Stimulated activated CD4-positive, alpha-beta T cell treated with anti-CD3 and anti-CD28 coated beads, TNF-alpha, amount 100 ng/mL, for 48 hours (primary cell): ENCODE measurements around the gene C6orf136.
"Not testable (repeated sequence)": the region's sequence is repeated elsewhere in the genome, so short reads cannot be mapped to it uniquely, and the experiment has no call there.

Experiments
- DNase-seq, 3 donors: peaks; one replicate each; pipeline ENCODE4 v3.0.0-alpha.2; 2020; ENCODE audit warnings: low read depth in 3 of 3

C6orf136 gene

DNA sequence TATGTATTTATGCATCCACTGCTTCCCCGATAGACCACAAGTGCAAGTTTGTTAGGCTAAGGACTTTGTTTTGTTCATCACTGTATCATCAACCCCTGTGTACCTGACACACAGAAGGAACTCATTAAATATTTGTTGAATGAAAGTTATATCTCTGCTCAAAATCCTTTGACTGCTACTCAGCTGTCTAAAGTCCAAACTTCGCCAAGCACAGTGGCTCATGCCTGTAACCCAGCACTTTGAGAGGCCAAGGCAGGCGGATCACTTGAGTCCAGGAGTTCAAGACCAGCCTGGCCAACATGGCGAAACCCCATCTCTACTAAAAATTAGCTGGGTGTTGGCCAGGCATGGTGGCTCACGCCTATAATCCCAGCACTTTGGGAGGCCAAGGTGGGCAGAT lies 11.0 kb downstream of the C6orf136 start:
- not testable (repeated sequence) for DNase-seq

DNA sequence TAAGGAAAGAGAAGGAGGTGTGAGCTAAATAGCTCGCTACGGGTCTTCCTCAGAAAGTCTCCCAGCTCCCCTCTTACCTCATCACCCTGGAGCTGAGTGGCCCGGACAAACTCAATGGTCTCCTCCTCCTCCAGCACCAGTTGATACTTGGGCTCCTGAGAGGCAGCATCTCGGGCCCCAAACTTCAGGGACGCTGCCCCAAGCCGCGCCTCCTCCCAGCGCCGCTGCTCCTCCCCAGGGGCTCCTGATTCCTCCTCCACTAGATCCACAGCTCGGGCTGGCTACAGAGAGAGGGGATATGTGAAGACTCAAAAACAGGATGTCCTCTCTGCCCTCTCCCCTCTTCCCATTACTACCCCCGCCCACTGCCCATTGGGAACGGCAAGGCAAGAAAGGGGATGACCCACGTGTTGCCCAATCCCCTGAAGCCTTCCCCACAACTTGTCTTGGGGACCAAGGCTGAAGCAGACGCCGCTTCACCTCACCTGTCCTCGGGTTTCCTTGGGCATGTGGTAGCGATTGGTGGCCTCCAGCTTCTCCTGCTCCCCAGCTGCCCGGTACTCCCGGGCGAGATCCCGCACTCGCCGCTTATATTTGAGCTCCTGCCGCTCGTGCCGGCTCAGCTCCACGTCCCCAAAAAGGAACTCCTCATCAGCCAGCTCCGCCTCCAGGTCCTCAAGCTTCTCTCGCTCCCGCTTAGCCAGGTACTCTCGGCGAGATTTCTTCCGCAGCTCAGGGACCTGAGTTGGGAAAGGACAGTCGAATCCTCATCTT lies 18.2 kb downstream of the C6orf136 start:
- DNase-seq, result no peak

DNA sequence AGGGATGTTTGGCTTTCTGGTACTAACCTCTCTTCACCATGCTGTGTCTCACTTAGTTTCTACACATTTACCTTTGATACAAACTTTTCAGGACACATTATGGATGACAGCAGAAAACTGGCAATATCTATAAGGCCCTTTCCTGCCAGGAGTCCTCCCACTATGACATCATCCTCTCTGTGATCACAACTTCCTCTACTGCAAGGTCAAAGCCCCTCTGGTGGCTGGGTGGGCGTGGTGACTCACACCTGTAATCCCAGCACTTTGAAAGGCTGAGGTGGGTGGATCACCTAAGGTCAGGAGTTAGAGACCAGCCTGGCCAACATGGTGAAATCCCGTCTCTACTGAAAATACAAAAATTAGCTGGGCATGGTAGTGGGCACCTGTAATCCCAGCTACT lies 19.4 kb downstream of the C6orf136 start:
- DNase-seq, result peak in 1 of 3 donors; percentile 43

DNA sequence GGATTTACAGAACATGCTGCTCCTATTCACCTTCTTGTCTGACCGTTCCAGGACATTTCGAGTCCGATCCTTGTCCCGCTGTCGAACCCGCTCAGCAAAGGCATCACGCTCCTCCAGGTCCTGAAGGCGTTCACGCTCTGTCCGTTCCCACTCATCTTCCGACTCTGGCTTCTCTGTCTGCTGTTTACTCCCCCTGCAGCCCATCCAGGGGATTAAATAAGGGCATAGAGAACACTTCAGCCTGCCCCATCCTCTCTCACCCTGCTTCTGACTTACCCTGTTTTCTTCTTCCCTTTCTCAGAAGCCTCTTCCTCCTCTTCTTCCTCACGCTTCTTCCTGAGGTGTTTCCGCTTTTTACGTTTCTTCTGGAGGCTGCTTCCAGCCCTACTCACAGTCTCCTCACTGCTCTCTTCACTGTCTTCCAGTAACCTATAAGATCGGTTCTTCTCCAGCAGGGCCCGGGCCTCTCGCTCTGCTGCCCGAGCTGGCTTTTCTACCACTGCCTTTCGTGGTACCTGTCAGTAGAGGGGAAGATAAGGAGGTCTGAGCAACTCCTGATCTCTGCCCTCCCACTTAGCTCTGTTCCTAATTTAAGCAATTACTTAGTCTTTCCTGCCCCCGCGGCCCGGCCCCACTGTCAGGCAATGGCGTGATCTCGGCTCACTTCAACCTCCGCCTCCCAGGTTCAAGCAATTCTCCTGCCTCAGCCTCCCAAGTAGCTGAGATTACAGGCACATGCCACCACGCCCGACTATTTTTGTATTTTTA lies 24.0 kb downstream of the C6orf136 start:
- DNase-seq, result no peak

DNA sequence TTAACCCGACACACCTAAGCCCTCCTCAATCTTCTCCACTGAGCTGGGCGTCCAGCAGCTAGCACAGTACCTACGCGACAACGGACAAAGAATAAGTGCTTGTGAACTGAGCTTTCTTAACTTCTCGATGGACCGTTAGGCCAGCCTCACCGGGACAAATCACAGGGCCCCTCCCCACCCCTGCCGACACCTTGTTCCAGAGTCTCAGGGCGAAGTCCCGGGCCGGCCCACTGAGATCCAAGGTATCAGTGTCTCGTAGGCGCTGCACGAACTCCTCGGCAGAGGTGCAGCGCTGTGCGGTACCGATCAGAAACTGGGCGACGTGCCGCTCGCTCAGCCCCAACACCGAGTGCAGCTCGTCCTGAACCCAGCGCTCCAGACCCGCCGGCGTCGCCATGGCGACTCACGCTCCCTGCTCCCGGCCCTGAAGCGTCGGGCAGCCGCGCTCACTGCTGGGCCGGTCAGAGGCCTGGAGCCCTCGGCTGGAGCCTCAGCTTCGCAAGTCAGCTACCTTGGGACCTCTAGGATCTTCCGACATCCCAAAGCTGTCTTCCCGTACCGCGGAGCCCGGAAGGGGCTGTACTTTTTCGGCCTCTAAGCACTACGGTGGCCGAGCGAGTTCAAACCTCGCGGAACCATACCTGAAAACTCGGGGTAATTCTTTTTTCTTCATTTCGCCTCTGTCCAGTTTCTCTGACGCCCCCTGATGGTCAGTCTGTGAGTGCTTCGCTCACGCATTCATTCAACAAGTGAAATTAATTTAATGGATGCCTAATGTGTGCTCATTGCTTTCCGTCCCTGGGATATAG lies 25.7 kb downstream of the C6orf136 start, which contains the start of gene DHX16:
Gene DHX16, minus strand, starts transcription at position 562 of the 809 bp plus-strand sequence. Its CDS starts 165 bp downstream, at position 397.
- peak; percentile 79 to 93 (median 87) for DNase-seq

DNA sequence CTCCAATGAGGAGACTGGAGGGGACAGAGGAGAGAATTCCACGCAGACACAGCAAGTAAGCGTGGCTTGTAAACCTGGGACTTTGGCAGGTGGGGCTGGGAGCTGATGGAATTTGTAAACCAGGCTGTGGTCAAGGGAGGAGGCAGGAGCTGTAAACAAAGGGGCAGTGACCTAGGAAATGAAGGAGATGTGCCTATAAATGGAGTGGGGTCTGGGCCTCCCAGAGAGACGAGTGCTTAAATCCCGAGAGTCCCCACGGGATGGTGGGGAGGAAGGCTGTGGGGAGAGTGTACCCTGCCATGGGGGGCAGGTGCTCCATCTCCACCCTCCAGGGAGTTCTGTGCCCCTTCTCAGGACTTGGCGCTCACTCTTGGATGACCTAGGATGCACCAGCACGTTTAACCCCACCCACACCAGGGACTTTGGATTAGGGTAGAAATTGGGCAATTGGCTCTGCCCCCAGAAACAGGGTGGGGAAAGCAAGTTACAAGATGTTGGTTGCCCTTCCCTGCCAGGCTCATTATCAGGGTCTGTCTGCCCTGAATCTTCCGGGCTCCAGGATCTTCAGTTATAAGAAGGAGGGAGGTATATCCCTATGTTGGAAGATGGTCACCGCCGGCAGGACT lies 29.8 kb downstream of the C6orf136 start:
- DNase-seq, result no peak

DNA sequence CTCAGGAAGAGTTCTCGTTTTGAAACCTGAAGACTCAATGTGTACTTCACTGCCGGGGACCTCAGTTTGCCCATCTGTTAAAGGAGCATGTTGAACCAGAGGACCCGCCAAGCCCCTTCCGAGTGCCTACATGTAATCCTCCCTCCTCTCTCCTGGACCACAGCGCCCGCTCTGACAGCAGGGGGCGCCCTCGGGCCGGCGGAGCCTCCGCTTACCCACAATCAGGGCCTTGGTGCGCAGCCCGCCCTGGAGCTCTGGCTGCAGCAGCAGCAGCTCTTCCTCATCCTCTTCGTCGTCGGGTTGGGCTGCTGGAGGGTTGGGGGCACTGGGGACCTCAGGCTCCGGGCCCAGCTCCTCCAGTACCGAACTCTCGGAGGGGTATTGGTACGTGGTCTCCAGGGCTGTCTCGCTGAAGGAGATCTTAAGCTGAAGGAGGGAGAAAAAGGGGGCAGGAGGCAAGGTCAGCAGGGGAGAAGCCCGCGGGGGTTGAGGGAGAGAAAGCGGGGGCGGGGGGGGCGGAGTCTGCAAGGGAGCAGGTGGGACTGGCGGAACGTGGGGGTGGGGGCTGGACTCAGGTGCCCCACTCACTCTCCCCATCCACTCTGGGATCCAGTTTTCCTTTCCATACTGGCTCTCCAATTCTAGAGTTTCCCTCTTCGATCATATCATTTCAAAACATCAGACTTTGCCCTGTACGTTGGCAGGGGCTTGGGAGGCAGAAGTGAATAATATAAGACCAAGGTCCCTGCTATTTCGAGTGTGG lies 32.2 kb downstream of the C6orf136 start:
- peak; percentile 82 to 86 (median 84) for DNase-seq

DNA sequence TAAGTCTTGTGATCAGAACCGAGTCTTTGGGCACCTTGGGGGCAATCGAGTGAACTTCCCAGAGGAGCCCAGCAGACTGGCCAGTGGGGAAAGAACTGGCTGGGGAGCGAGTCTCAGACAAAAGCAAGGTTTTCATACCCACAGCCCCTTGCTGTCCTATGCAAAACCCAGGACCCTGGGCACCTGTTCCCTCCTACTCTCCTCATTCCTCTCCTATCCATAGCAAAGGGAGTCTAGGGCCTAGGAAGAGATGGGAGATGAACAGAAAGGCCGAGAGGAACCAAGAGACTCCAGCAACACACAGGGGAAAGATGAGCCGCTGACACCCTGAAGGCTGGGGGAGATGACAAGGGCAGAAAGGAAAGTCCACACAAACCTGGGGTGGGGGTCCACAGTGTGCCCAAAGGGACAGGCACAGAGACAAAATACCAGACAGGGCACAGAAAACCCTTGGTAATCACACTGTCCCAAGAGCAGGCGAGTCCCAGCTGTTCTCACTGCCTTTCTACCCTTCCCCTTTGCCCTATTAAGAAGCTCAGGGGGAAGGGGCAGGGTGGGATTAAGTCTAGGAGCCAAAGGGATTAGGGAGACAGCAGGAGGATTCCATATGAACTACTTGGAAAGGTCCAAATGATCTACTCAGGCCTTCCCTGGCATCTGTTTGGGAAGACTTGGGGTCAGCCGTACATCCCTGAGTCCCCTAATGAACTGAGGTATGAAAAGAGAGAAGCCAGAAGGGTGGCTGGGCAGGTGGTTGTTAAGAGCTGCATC lies 33.0 kb downstream of the C6orf136 start:
- no peak for DNase-seq

DNA sequence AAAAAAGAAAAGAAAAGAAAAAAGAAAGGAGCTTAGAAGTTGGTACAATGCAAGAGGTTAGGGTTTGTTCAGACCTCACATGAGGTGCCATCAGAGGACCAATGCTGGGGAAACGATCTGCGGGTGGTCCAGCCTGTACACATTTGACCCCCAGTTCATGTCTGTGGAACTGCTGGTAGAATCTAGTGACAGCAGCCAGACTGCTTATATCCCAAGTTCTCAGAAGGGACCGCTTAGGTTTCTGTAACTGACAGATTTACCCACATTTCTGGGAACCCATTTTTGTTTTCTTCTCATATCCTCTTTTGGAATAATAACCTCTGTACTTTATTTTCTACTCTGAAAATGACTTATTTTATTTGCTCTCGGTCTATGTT lies 34.8 kb downstream of the C6orf136 start:
- DNase-seq, result no peak

DNA sequence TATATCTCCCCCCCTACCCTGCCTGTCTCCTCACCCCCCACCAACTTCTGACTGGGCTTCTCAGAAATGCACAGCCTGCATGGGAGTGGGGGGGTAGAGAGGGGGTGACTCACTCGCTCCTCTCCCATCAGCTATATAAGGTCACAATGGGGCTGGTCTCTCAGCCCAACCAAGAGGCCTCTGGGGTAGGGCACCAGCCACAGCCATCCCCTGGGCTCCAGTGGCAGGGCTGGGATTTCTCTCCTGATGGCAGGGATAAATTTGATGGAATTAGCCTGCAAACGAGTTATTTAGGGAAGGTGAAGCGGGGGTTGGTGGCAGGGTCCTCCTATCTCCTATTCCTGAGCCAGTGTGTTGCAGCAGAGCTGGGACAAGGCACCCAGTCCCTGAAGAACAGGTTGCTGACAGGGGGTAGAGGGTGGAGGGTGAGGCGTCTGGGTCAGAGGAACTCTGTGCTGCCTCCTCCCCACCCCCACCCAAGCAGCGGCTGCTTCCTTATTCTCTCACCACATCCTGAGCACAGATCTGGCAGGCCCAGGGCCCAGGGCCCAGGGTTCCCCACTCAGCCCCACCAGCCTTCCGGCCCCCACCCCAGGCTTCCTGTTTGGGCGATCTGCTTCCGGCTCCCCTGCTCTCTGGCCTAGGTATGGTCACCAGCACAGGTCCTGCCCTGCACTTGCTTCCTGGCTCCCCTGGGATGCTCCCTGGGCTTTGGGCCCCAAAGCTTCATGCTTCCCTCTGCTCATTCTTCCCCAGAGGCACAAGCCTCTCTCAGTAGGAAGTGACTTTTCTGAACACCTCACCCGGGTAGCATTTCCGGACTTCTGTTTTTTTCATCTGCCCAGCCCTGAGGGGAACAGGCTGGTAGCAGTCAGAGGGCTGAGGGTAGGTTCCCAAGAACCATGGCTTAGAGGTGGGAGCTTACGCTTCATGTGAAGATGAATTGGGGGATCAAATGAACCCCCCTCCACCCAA lies 35.5 kb downstream of the C6orf136 start:
- peak; percentile 63 to 82 (median 81) for DNase-seq

DNA sequence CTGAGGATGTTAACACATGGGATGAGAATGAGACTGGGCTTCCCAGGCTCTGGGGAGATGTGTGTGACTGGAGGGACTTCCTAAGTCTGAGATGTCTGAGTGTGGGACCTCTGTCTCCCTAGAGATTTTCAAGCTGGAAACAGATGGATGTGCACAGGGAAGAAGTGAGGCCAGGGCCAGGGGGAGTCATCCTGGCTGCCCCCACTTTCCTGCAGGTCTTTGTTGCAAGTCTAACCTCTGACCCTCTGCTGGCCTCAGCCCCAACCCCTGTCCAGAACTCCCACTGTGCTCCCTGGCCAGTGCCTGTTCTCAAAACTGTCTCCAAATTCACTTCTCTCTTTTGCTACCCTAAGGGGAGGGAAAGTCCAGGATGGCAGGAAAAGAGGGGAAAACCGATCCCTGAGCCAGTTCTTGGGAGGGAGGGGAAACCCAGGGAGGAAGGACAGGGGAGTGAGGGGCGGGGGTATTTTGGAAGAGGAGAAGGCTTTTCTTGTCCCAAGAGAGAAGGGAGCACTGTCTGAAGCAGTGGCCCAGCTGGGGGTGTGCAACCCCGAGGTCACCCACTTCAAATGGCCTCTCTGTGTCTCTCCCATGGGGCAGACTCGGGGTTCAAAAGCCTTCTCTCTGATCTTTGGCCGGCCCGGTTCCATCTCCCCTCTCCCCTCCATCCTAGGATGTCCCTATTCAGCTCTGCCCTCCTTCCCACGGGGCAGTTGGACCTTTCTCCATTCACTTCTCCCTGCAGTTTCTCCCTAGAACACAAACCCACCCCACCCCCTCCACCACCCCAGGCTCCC lies 36.4 kb downstream of the C6orf136 start:
- DNase-seq, result no peak

DNA sequence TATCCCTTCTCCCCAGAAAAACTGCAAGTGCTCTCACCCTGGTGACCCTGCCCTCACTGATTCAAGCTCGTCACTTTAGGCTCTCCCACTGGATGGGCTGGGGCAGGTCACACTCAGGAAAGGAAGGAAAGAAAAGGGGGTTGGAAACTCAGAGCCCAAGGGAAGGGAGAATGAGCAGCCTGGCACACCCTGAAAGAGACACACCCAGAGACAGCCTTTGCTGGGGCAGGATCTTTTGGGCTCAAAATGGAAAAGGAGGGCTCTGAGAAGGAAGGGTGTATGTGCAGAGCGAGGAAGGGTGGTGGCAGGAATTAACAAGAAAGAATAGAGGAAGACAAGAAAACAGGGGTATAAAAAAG lies 37.0 kb downstream of the C6orf136 start:
- DNase-seq, result no peak

DNA sequence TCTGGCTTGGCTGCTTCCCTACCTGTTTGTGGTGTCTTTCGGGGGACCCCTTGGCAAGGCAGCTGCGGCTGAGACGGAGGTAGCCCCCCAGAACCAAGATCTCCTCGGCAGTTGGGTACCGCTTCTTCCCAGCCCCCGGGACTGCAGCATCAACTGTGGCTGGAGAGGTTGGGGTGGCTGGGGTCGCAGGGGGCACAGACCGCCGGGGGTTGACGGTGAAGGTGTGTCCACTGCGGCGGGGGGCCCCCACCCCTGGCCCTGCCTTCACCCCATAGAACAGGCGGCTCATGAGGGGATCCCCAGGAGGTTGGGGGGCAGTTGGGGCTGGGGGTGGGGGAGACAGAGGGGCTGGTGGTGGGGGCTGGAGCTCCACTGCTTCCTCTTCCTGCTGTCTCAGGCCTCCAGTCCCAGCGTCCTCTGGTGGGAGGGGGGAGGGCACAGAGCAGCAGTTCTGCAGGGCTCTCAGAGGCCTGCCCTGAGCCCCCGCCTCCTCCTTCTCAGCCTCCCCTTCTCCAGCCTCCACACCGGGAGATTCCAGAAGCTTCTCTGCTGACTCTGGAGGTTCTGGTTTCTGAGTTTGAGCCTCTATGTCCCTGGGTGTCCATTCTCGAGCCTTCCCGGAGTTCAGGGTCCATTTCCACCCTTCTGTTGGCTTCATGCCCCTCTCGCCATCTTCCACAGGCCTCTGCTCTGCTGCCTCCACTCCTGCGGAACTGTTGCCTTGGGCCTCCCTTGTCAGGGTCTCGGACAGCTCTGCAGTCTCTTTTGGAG lies 37.6 kb downstream of the C6orf136 start:
- peak in 1 of 3 donors; percentile 36 for DNase-seq

DNA sequence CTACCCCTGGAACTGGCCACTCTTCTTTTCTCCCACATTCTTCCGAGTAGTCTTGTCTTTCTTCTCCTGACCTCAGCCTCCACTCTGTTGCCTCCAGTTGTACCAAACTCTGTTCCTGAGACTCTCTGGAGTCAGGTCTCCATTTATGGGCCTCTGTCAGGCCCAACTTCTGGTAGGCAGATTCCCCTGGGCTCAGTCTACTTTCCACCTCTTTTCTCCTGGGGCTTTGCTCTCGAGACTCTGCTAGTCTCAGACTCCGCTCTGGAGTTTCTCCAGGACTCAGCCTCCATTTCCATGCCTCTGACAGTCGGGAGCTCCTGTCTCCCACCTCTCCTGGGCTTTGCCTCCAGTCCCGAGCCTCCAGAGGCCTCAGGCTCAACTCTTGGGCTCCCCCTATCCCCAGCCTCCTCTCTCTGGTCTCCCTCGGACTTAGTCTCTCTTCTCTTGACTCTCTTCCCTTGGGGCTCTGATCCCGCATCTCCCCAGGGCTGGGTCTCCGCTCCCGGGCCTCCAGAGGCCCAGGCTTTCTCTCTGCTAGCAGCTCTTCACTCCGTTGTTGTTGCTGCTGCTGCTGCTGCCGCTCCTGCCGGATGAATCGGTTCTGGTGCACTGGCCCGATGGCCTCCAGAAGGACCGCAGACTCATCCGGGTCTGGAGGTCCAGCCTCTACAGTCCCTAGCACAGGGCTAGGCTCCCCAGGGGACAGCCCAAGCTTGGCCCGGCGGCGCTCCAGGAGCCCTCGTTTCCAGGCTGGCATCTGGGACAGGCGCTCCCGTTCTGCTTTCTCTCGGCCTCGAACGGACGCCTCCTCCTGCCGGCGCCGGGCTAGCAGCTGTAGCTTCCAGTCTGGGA lies 38.5 kb downstream of the C6orf136 start:
- no peak for DNase-seq

DNA sequence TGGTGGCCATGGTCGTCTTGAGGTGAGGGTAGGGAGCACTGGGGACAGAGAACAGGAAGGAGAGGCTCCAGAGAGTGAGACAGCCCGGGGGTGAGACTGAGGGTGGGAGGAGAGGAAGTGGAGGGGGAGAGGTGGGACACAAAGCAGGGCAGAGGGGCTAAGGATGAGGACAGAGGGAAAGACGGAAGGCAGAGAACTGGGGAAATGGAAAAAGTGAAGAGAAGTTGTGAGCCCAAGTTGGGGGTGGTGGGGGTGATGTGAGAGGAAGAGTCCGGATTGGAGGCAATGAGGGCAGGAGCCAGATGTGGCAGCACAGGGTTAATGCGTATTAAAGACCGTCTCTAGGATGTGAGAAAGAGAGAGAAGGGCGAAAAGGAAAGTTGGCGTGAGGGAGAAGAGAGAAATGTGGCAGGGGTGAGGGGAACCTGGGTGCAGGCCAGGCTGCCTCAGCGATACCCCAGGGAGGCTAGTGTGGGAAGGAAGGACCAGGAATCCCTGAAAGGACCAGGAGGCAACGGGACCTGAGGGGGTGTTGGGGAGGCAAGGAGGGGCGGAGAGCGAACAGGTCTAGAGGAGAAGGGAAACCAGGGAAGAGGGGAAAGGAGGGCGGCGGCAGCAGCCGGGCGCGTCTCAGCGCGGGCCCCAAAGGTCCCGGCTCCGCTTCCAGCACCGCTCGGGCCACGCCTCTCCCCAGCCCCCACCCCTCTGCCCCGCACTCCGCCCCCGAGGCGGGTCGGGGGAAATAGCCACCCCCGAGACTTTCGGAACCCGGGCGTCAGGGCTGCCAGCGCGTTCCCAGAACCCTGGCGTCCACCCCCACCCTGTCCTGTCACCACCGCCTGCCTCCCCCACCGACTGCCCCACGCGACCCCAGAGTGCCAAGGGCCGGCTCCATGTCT lies 39.3 kb downstream of the C6orf136 start, which contains the start of gene PPP1R18:
Gene PPP1R18, minus strand, starts transcription at position 637 of the 899 bp plus-strand sequence. Its CDS starts 627 bp downstream, at position 10.
- DNase-seq, result peak; percentile 73 to 79 (median 73)
